Progenitor cell of endocrine pancreas (in vitro differentiated cells): ENCODE results near the gene SCFD1. TPM values are rescaled to one million over a fixed set of nuclear protein-coding genes. Genes with fewer than 3 reads are reported as not detected.
A peak's percentile ranks its signal among the peaks of the same experiment; 100 is the strongest.

ENCODE experiments used
- DNase-seq: peaks from one replicate; pipeline ENCODE4 v3.0.0; 2021; ENCODE audit warnings: low spot score; ENCODE audit not compliant: unreplicated experiment
- H3K27ac Mint-ChIP-seq: 2 replicates; pipeline ENCODE4 v1.8.0; 2021; ENCODE audit warnings: mild to moderate bottlenecking, moderate library complexity, mixed read lengths
- H3K27me3 Mint-ChIP-seq: 2 replicates; pipeline ENCODE4 v1.8.0; 2021; ENCODE audit warnings: mixed read lengths
- H3K36me3 Mint-ChIP-seq: 2 replicates; pipeline ENCODE4 v1.8.0; 2022; ENCODE audit warnings: mixed read lengths; ENCODE audit not compliant: insufficient read depth
- H3K4me1 Mint-ChIP-seq: 2 replicates; pipeline ENCODE4 v1.8.0; 2021; ENCODE audit warnings: low read depth, mixed read lengths
- H3K4me3 Mint-ChIP-seq: 2 replicates; pipeline ENCODE4 v1.8.0; 2021; ENCODE audit warnings: low read depth, mild to moderate bottlenecking, moderate library complexity, mixed read lengths
- H3K9me3 Mint-ChIP-seq: 2 replicates; pipeline ENCODE4 v1.8.0; 2021; ENCODE audit warnings: low read depth, mixed read lengths
- CTCF ChIP-seq: fragments of 200-600 bp; sonication (generic); IDR thresholded peaks from one replicate; pipeline ENCODE4 v1.5.0; 2021; ENCODE audit warnings: antibody characterized with exemption, mild to moderate bottlenecking; ENCODE audit not compliant: unreplicated experiment
- total RNA-seq: library from RNA; stranded (reverse); gene quantifications from 2 replicates; pipeline ENCODE4 v1.2.1, GENCODE V29; 2021

SCFD1 gene
- total RNA-seq, 1 donor from 2014 or later, result 97.6 TPM

- Mint-ChIP-seq H3K36me3 (peaks cover 37% of the 10 kb centered on the region), H3K27ac (no peak overlapping the region), H3K9me3 (peaks cover 23% of the 10 kb centered on the region), H3K4me3 (no peak overlapping the region), H3K4me1 (no peaks in the 10 kb centered on the region), H3K27me3 (no peaks in the 10 kb centered on the region)
- no peak for DNase-seq
- TF ChIP-seq CTCF, result no peak
Measured at GRCh38 chr14:30648471-30648870, 26.4 kb downstream of the SCFD1 start.

DNA sequence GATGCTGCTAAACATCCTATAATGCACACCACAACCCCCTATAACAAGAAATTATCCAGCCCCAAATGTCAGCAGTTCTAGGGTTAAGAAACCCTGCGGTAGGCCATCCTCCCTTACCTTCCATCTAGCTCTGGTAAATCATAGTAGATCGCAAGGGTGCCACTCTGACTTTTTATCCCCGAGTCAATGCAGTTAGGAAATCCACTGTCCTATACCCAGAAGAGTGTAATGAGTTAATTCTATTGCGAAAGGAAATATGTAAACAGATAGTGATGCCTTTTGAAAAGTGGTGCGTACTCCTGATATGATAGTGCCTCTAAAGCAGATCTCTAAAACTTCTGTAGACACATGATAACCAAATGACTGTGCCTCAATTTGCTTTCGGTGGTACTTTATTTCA, 29.8 kb downstream of the SCFD1 start:
- Mint-ChIP-seq H3K9me3 (no peaks in the 10 kb centered on the region), H3K4me3 (no peak overlapping the region), H3K36me3 (peaks cover 10% of the 10 kb centered on the region), H3K27ac (peak overlapping the region; percentile 11), H3K4me1 (no peaks in the 10 kb centered on the region), H3K27me3 (no peaks in the 10 kb centered on the region)
- DNase-seq, result no peak
- TF ChIP-seq CTCF, result no peak

GRCh38 chr14:30655124-30655523, 33.0 kb downstream of the SCFD1 start:
- peaks cover 2% of the 10 kb centered on the region for H3K4me1 Mint-ChIP-seq
- TF ChIP-seq CTCF, result no peak
- DNase-seq, result no peak
- no peaks in the 10 kb centered on the region for H3K27me3 Mint-ChIP-seq
- no peaks in the 10 kb centered on the region for H3K9me3 Mint-ChIP-seq
- H3K4me3 Mint-ChIP-seq, result no peak overlapping the region
- peaks cover 11% of the 10 kb centered on the region for H3K36me3 Mint-ChIP-seq
- H3K27ac Mint-ChIP-seq, result no peak overlapping the region

DNA sequence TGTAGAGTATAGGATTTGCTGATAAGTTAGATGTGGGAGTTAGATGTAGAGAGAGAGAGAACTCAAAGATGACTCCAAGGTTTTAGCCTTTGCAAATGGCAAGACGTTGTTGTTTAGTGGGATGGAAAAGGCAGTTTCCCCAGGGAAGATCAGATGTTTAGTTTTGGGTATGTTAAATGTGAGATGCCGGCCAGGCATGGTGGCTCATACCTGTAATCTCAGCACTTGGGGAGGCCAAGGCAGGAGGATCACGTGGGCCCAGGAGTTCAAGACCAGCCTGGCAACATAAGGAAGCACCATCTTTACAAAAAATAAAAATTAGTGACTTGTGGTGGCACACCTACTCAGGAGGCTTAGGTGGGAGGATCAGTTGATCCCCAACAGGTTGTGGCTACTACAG, 33.5 kb downstream of the SCFD1 start:
- peaks cover 13% of the 10 kb centered on the region for H3K36me3 Mint-ChIP-seq
- H3K27ac Mint-ChIP-seq, result no peak overlapping the region
- no peaks in the 10 kb centered on the region for H3K9me3 Mint-ChIP-seq
- H3K4me3 Mint-ChIP-seq, result no peak overlapping the region
- no peaks in the 10 kb centered on the region for H3K27me3 Mint-ChIP-seq
- DNase-seq, result no peak
- no peak for TF ChIP-seq CTCF
- H3K4me1 Mint-ChIP-seq, result peaks cover 3% of the 10 kb centered on the region

- peaks cover 16% of the 10 kb centered on the region for H3K36me3 Mint-ChIP-seq
- peak; percentile 68 for TF ChIP-seq CTCF
- no peak overlapping the region for H3K27ac Mint-ChIP-seq
- no peaks in the 10 kb centered on the region for H3K27me3 Mint-ChIP-seq
- no peaks in the 10 kb centered on the region for H3K9me3 Mint-ChIP-seq
- no peak overlapping the region for H3K4me3 Mint-ChIP-seq
- no peak for DNase-seq
- H3K4me1 Mint-ChIP-seq, result peaks cover 3% of the 10 kb centered on the region
Measured at GRCh38 chr14:30656190-30656632, 34.1 kb downstream of the SCFD1 start.
